NCI-H526 treated with DMSO at 0.1 percent for 48 hours (cell line): Measurements from ENCODE around the gene RNF2.
"Not testable (repeated sequence)": the region's sequence is repeated elsewhere in the genome, so short reads cannot be mapped to it uniquely, and the experiment has no call there.

Source experiments
- DNase-seq: peaks from one replicate; lab custom pipeline; 2025; lab: John Stamatoyannopoulos, UW

RNF2 gene

GRCh38 chr1:185050823-185051451 lies 5.6 kb downstream of the RNF2 start:
- no peak for DNase-seq

GRCh38 chr1:185053204-185053603 lies 7.8 kb downstream of the RNF2 start:
- no peak for DNase-seq

GRCh38 chr1:185054365-185055060 lies 9.2 kb downstream of the RNF2 start:
- DNase-seq, result no peak

GRCh38 chr1:185058110-185058509 lies 12.8 kb downstream of the RNF2 start:
- DNase-seq, result peak; percentile 69

GRCh38 chr1:185058876-185059275 lies 13.5 kb downstream of the RNF2 start:
- no peak for DNase-seq

DNA sequence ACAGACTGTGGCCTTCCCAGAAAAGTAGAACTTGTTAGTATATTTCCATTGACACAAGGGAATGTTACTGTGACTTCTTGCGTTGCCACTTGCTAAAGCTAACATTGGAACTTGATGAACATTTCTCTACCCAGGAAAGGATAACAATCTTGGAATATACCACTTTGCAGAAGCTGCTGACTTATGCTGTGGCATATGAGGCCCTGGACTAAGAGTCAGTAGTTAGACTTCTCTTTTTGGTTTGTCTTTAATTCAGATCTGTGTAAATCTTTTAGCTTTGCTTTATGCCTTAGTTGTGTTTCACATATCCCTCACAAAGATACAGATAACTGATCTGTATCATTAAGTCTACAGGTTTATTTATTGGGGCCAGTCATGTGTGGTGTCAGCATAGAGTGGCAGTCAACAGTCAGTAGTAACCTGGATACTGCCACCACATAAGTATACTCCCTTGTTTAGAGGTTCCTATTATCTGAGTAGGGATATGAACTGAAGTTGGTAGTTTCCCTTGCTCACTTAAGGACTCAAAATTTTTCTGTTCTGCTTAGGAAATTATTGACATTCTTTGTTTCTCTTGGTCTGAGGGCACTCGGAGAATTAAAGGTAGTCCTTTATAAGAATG lies 14.7 kb downstream of the RNF2 start:
- DNase-seq, result no peak

DNA sequence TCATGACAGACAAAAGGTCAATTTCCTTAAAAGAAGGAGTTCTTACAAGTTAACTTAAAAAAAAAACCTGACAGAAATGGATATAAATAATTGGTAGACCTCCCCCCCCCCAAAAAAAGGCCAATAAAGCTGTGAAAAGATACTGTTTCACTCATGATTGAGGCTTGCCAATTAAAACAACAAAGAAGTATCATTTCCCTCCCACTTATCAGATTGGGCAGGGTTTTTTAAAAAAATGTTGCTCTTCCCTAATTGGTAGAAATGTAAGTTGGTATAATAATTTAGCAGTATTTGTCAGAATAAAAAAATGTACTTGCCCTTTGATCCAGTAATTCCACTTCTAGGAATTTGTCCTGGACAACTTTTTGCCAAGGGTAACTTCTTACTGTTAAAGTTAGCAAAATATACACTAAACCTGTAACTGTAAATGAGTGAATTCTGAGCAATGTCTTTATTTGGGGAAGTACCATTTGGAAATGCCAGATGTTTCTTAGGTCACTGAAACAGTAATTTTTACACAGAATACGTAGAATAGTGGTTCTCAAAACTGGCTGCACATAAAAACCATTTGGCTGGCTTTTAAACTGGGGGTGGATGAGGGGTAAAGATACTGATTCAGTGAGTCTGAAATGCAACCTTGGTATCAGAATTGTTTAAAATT lies 17.5 kb downstream of the RNF2 start:
- no peak for DNase-seq

GRCh38 chr1:185063719-185064118 lies 18.4 kb downstream of the RNF2 start:
- no peak for DNase-seq

DNA sequence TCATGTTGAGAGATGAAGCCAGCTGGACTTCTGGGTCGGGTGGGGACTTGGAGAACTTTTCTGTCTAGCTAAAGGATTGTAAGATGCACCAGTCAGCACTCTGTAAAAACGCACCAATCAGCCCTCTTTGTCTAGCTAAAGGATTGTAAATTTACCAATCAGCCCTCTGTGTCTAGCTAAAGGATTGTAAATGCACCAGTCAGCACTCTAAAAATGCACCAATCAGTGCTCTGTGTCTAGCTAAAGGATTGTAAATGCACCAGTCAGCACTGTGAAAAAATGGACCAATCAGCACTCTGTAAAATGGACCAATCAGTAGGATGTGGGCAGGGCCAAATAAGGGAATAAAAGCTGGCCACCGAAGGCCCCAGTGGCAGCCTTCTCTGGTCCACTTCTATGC lies 19.6 kb downstream of the RNF2 start:
- not testable (repeated sequence) for DNase-seq

- DNase-seq, result no peak
Observed at GRCh38 chr1:185066181-185066580, 20.8 kb downstream of the RNF2 start.

- no peak for DNase-seq
Observed at GRCh38 chr1:185068341-185068740, 23.0 kb downstream of the RNF2 start.

- DNase-seq, result no peak
Observed at GRCh38 chr1:185069202-185069772, 23.9 kb downstream of the RNF2 start.

- peak; percentile 99 for DNase-seq
Observed at GRCh38 chr1:185070051-185070450, 24.7 kb downstream of the RNF2 start.

GRCh38 chr1:185073725-185074124 lies 28.4 kb downstream of the RNF2 start:
- no peak for DNase-seq

GRCh38 chr1:185074307-185074706 lies 28.9 kb downstream of the RNF2 start:
- DNase-seq, result no peak

DNA sequence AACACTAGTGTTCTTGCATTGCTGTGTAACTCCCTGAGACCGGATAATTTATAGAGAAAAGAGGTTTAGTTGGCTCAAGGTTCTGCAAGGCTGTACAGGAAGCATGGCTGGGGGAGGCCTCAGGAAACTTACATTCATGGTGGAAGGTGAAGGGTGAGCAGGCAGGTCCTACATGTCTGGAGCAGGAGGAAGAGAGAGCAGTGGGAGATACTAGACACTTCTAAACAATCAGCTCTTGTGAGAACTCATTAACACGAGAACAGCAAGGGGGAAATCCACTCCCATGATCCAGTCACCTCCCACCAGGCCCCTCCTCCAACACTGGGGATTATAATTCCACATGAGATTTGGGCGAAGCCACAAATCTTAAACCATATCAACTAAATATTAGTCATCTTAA lies 30.1 kb downstream of the RNF2 start:
- DNase-seq, result no peak

DNA sequence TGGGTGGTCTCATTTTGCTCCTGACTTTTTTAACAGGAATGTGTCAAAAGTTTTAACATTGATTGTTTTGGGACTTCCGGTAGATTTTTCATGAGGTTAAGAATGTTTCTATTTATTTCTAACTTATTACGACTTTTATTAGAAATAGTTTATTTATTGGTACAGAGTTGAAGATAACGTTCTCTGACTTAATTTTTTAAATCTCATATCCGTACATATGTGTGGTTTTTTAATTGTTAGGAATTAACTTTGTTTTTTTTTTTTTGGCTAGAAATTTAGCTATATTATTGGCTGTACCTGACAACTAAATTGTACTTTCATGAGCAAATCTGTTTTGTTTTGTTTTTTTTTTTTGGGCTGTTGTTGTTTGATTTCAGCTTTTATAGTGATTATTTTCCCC lies 32.0 kb downstream of the RNF2 start:
- no peak for DNase-seq

- DNase-seq, result no peak
Observed at GRCh38 chr1:185080422-185080821, 35.1 kb downstream of the RNF2 start.

DNA sequence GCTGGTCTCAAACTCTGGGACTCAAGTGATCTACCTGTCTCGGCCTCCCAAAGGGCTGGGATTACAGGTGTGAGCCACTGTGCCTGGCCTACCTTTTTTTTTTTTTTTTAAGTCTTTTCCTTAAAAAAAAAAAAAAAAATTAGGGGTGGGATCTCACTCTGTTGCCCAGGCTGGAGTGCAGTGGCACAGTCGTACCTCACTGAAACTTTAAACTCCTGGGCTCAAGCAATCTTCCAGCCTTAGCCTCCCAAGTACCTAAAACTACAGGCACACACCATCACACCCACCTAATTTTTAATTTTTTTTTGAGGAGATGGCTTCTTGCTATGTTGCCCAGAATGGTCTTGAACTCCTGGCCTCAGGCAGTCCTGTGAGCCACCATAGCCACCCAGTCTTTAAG lies 38.5 kb downstream of the RNF2 start:
- no peak for DNase-seq

GRCh38 chr1:185087101-185087500 lies 41.7 kb downstream of the RNF2 start:
- DNase-seq, result no peak

GRCh38 chr1:185087746-185088145 lies 42.4 kb downstream of the RNF2 start:
- DNase-seq, result no peak

- no peak for DNase-seq
Observed at GRCh38 chr1:185091480-185091879, 46.1 kb downstream of the RNF2 start.

DNA sequence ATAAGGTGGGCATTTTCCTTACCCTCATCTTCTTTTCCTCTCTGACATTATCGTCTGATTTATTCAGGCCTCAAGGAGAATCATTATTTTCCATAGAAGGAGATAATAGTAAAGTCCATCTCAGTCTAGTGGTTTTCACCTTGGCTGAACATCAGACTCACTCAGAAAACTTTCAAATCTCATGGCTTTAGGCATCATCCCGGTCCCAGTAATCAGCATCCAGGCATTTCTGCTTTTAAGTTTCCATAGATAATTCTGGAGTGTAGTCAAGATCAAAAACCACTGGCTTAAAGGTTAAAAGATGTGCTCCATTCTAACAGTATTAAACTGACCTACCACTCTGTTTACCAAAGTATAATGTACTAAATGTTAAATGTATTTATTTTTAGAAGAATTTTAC lies 49.4 kb downstream of the RNF2 start:
- no peak for DNase-seq
